ENCODE results near the gene MED13L.

DNA sequence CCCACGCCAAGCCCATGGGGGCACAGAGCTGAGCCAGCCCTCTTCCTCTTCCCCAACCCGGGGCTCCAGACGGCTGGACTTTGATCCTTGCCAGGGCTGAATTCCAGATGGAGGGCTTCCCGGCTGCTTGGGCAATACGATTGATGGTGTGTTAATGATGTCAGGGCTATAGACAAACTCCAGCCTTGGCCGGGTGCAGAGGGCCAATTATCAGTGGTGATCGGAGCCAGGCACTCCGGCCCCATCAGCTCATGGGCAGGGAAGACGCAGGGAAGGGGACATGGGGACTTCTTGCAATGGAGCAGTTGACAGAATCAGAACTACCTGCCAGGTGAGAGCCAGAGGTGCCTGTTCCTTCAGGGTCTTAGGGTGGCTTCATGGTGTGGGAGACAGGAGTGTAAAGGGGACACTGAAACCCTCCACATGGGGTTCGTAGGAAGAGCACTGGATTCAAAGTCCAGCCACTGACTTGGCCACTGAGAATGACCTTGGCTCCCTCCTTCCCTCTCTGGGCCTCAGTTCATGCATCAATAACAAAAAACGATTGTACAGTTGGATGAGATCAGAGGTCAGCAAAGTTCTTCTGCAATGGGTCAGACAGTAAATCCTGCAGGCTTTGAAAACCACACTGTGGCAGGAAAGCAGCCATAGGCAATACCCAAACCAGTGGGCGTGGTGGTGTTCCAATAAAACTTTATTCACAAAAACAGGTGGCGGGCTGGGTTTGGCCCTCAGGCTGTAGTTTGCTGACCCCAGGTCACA is 333.7 kb downstream of the MED13L start:
- TF ChIP-seq, protein P1, sequence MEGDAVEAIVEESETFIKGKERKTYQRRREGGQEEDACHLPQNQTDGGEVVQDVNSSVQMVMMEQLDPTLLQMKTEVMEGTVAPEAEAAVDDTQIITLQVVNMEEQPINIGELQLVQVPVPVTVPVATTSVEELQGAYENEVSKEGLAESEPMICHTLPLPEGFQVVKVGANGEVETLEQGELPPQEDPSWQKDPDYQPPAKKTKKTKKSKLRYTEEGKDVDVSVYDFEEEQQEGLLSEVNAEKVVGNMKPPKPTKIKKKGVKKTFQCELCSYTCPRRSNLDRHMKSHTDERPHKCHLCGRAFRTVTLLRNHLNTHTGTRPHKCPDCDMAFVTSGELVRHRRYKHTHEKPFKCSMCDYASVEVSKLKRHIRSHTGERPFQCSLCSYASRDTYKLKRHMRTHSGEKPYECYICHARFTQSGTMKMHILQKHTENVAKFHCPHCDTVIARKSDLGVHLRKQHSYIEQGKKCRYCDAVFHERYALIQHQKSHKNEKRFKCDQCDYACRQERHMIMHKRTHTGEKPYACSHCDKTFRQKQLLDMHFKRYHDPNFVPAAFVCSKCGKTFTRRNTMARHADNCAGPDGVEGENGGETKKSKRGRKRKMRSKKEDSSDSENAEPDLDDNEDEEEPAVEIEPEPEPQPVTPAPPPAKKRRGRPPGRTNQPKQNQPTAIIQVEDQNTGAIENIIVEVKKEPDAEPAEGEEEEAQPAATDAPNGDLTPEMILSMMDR (conservative IDR thresholded peaks at IDR 0.05; ENCODE audit: low read length), result no peak
- no peak for TF ChIP-seq EZH2phosphoT487 (IDR thresholded peaks at IDR 0.05; ENCODE audit: borderline replicate concordance, low read depth, low read length)

Measured in OCI-LY7 (cell line).